HepG2 (cell line): ENCODE data around the gene RAMP3. TPM values are rescaled to one million over a fixed set of nuclear protein-coding genes. Genes with fewer than 3 reads are reported as not detected.

Experiments used
- ATAC-seq: fragments of 200-7000 bp; cut with Tn5 transposase; 3 replicates; pipeline ENCODE4 v1.9.1; 2020; ENCODE audit warnings: mild to moderate bottlenecking, moderate library complexity
- BruUV-seq: library from RNA; stranded (reverse); fragments of 400-500 nt; replicated peaks from 2 replicates; lab custom pipeline; 2021; lab: Mats Ljungman, UMichigan
- CTCF ChIA-PET: fragments of 300-600 bp; formaldehyde crosslinking; extraction: SDS; loops from one replicate; lab custom pipeline; 2021; ENCODE audit warnings: low total read pairs, inconsistent platforms, low intra/inter-chr PET ratio; lab: Yijun Ruan, JAX
- POLR2A ChIA-PET: fragments of 350-600 bp; sonication (Branson Sonifier 250); formaldehyde crosslinking; loops from one replicate; lab custom pipeline; 2020; ENCODE audit warnings: antibody characterized with exemption, inconsistent platforms; lab: Yijun Ruan, JAX
- DNase-seq: peaks from one replicate; pipeline ENCODE4 v3.0.0-alpha.2; 2015; ENCODE audit warnings: low spot score
- FAIRE-seq: peaks from 3 replicates; lab custom pipeline; 2011; peaks lifted over from hg19 to GRCh38; lab: Jason Lieb, UNC
- H2AFZ ChIP-seq: one replicate; pipeline ENCODE4 v1.6.1; 2011; ENCODE audit warnings: low read length, inconsistent platforms
- H3K27ac ChIP-seq: fragments of 300-600 bp; 3 replicates; pipeline ENCODE4 v1.8.0; 2011; ENCODE audit warnings: mixed run types, mild to moderate bottlenecking, mixed read lengths, low read length, inconsistent platforms; ENCODE audit not compliant: insufficient read depth; ENCODE audit errors: extremely low read length
- H3K27me3 ChIP-seq, 2 experiments: fragments of 200-600 bp in 1 of 2; 2 replicates in 1 of 2; 3 replicates in 1 of 2; pipeline versions ENCODE4 v1.6.0 to v1.8.0; 2011; ENCODE audit warnings: low read length in 2 of 2, mild to moderate bottlenecking in 2 of 2, moderate library complexity in 2 of 2, inconsistent platforms in 1 of 2; ENCODE audit not compliant: insufficient read depth in 2 of 2, control insufficient read depth in 1 of 2
- H3K36me3 ChIP-seq, 2 experiments: fragments of 200-600 bp in 1 of 2; replicated peaks in 1 of 2; 2 replicates in 1 of 2; 3 replicates in 1 of 2; pipeline versions ENCODE4 v1.5.1 to v1.8.0; 2011; ENCODE audit warnings: low read length in 2 of 2, inconsistent platforms in 1 of 2; ENCODE audit not compliant: insufficient read depth in 2 of 2, control insufficient read depth in 1 of 2
- H3K4me1 ChIP-seq: 2 replicates; pipeline ENCODE4 v1.5.1; 2012; ENCODE audit warnings: low read length, inconsistent platforms; ENCODE audit not compliant: insufficient read depth
- H3K4me2 ChIP-seq: 2 replicates; pipeline ENCODE4 v1.6.0; 2011; ENCODE audit warnings: low read depth, low read length, inconsistent platforms
- H3K4me3 ChIP-seq, 3 experiments: fragments of 200-600 bp in 1 of 3; sonication (generic), shearing (Covaris generic) in 1 of 3; replicated peaks in 1 of 3; 2 replicates each; pipeline ENCODE4 v1.5.1; 2011 to 2016; ENCODE audit warnings: low read length in 3 of 3, inconsistent platforms in 2 of 3, low read depth in 2 of 3, mild to moderate bottlenecking in 2 of 3, control low read depth in 1 of 3, mixed read lengths in 1 of 3; ENCODE audit not compliant: insufficient read depth in 1 of 3
- H3K79me2 ChIP-seq: one replicate; pipeline ENCODE4 v1.6.1; 2011; ENCODE audit warnings: low read length, inconsistent platforms; ENCODE audit not compliant: insufficient read depth
- H3K9ac ChIP-seq: 2 replicates; pipeline ENCODE4 v1.6.0; 2011; ENCODE audit warnings: mild to moderate bottlenecking, low read depth, low read length, inconsistent platforms; ENCODE audit not compliant: insufficient read depth
- H3K9me3 ChIP-seq: 2 replicates; pipeline ENCODE4 v1.5.1; 2012; ENCODE audit warnings: mild to moderate bottlenecking, low read length
- H4K20me1 ChIP-seq: 2 replicates; pipeline ENCODE4 v1.6.0; 2011; ENCODE audit warnings: inconsistent platforms, mild to moderate bottlenecking, low read length, moderate library complexity; ENCODE audit not compliant: insufficient read depth
- HCFC1 ChIP-seq: fragments of 150-350 bp; IDR thresholded peaks from 2 replicates; pipeline ENCODE4 v1.6.1; 2014; ENCODE audit warnings: low read depth, low read length
- HDAC2 ChIP-seq: sonication (generic); formaldehyde crosslinking; IDR thresholded peaks from 2 replicates; pipeline ENCODE4 v1.4.0; 2020; ENCODE audit warnings: missing genetic modification reagents
- MYC ChIP-seq: sonication (generic); formaldehyde crosslinking; IDR thresholded peaks from 2 replicates; pipeline ENCODE4 v1.9.0; 2021; ENCODE audit warnings: missing genetic modification reagents, borderline replicate concordance
- NFE2 ChIP-seq: sonication (generic); formaldehyde crosslinking; IDR thresholded peaks from 2 replicates; pipeline ENCODE4 v1.4.0; 2020; ENCODE audit warnings: missing genetic modification reagents
- ZNF329 ChIP-seq: sonication (generic); formaldehyde crosslinking; IDR thresholded peaks from 2 replicates; pipeline ENCODE4 v1.9.0; 2021; ENCODE audit warnings: low read depth, mild to moderate bottlenecking, missing genetic modification reagents
- ZNF530 ChIP-seq: sonication (generic); formaldehyde crosslinking; IDR thresholded peaks from 2 replicates; pipeline ENCODE4 v1.5.0; 2020; ENCODE audit warnings: low read depth, mild to moderate bottlenecking, missing genetic modification reagents
- ZNF562 ChIP-seq: sonication (generic); formaldehyde crosslinking; IDR thresholded peaks from 2 replicates; pipeline ENCODE4 v1.8.0; 2022; ENCODE audit warnings: missing genetic modification reagents, borderline replicate concordance
- ZNF737 ChIP-seq: sonication (generic); formaldehyde crosslinking; IDR thresholded peaks from 2 replicates; pipeline ENCODE4 v1.5.0; 2020; ENCODE audit warnings: missing genetic modification reagents, mild to moderate bottlenecking, borderline replicate concordance
- ZNF784 ChIP-seq: sonication (generic); formaldehyde crosslinking; IDR thresholded peaks from 2 replicates; pipeline ENCODE4 v1.5.1; 2020; ENCODE audit warnings: missing genetic modification reagents, mild to moderate bottlenecking, borderline replicate concordance
- WGBS: methylation state at CpG from one replicate; pipeline ENCODE4 v1.1.6; 2017; ENCODE audit warnings: low lambda C conversion rate; 5-methylcytosine and 5-hydroxymethylcytosine counted together
- in situ Hi-C: cut with HindIII; loops from 2 replicates; pipeline ENCODE4 v1.10.0; 2017; ENCODE audit warnings: low pct_unique_long_range_greater_than_20kb; ENCODE audit not compliant: extremely low pct_ligation_motif_present
- intact Hi-C: fragments of 100-400 bp; cut with micrococcal nuclease; formaldehyde crosslinking; loops from one replicate; pipeline ENCODE4 v1.10.0; 2022; ENCODE audit not compliant: unreplicated experiment
- polyA plus RNA-seq, 8 experiments: library from polyadenylated mRNA; depleted of rRNA in 3 of 8; stranded (reverse) in 7 of 8; unstranded in 1 of 8; fragments of >200 nt; fragmentation: Illumina TruSeq in 4 of 8; extraction: Trizol in 4 of 8; gene quantifications; 2 replicates each; pipeline versions ENCODE4 v1.2.1 to v1.2.3, GENCODE V29; 2011 to 2016; ENCODE audit warnings: low read depth in 4 of 8, missing spikeins in 1 of 8, mixed read lengths in 1 of 8; ENCODE audit not compliant: insufficient read depth in 1 of 8
- total RNA-seq, 5 experiments: library from RNA; depleted of rRNA; stranded (reverse); fragments of >200 nt; fragmentation: Illumina TruSeq; extraction: Trizol; gene quantifications; 2 replicates each; pipeline ENCODE4 v1.2.3, GENCODE V29; 2016; ENCODE audit warnings: low read depth in 1 of 5

Gene RAMP3
- total and polyA plus RNA-seq, 2 of the 13 experiments (the other 11 are each of a cell fraction or from before 2014, with no cell fraction given): not detected

GRCh38 chr7:45138433-45139267 lies 18.9 kb upstream of the RAMP3 start:
- in situ Hi-C loops (loop anchor here (5.0 to 10.0 kb wide), 2 partner anchors 171 to 284 kb away; no protein-coding TSS in a partner anchor), intact Hi-C loops (no loop called here)
- Histone ChIP-seq H4K20me1 (no peaks in the 10 kb centered on the region), H3K79me2 (no peaks in the 10 kb centered on the region), H3K9ac (no peak overlapping the region), H3K9me3 (no peaks in the 10 kb centered on the region), H2AFZ (no peak overlapping the region), H3K36me3 (no peaks in the 10 kb centered on the region), H3K4me2 (no peak overlapping the region), H3K4me3 (no peak overlapping the region), H3K27me3 (peaks cover 0 to 8% of the 10 kb centered on the region in 2 experiments; a peak in 2 of 5 replicates), H3K27ac (no peak overlapping the region)
- POLR2A ChIA-PET: no interaction called here
- BruUV-seq: no TSS peak
- DNase-seq: no peak
- CTCF ChIA-PET: no interaction called here
- ATAC-seq: no peak
- WGBS: 38% methylated on average over 9 of the region's 10 CpGs
- TF ChIP-seq MYC (CRISPR knock-in tag) (no peak), NFE2 (CRISPR knock-in tag) (no peak), ZNF737 (CRISPR knock-in tag) (no peak), ZNF530 (CRISPR knock-in tag) (no peak), ZNF784 (no peak), HDAC2 (CRISPR knock-in tag) (no peak), ZNF329 (CRISPR knock-in tag) (no peak), HCFC1 (no peak), ZNF562 (no peak)
- TF ChIP-seq, all 625 proteins: peak for 0
- FAIRE-seq: no peak
- H3K4me1 ChIP-seq: no peaks in the 10 kb centered on the region
